ENCODE measurements around the gene TEN1.

TEN1 gene

DNA sequence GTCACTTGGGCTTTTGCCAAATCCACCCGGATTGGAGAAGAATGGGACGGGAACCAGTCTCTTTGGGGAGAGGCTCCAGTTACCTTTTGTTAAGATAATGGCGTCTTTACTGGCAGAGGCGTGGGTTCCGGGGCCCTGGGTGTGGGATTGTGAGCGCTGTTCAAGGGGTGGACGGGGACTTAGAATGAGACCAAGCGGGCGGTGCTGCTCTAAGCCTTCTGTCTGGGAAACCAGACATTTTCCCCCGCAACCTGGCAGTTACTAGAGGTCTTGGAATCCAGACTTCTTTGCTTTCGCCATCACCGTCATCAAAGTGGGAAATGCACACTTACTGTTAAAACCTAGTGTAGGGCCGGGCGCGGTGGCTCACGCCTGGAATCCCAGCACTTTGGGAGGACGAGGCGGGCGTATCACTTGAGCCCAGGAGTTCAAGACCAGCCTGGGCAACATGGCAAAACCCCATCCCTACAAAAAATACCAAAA lies 706 bp downstream of the TEN1 start:
- DNase-seq: peak; percentile 26

- DNase-seq: no peak
Measured at GRCh38 chr17:75980188-75981018, 1.4 kb downstream of the TEN1 start.

DNA sequence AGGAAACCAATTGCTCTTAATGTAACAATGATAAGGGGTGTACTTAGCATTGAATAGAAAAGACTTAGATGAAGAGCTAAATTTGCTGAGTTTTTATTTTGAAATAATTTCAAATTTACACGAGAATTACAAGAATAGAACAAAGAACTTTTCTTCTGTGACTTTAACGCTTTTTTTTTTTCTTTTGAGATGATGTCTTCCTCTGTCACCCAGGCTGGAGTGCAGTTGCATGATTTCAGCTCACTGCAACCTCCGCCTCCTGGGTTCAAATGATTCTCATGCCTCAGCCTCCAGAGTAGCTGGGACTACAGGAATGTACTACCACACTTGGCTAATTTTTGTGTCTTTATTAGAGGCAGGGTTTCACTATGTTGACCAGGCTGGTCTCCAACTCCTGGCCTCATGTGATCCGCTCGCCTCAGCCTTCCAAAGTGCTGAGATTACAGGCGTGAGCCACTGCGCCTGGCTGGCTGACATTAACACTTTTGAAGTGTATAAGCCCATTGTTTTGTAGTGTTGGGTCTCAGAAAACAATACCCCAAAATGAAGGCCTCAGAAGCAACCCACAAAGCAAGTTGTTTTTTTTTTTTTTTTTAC lies 2.1 kb downstream of the TEN1 start:
- DNase-seq: no peak

DNA sequence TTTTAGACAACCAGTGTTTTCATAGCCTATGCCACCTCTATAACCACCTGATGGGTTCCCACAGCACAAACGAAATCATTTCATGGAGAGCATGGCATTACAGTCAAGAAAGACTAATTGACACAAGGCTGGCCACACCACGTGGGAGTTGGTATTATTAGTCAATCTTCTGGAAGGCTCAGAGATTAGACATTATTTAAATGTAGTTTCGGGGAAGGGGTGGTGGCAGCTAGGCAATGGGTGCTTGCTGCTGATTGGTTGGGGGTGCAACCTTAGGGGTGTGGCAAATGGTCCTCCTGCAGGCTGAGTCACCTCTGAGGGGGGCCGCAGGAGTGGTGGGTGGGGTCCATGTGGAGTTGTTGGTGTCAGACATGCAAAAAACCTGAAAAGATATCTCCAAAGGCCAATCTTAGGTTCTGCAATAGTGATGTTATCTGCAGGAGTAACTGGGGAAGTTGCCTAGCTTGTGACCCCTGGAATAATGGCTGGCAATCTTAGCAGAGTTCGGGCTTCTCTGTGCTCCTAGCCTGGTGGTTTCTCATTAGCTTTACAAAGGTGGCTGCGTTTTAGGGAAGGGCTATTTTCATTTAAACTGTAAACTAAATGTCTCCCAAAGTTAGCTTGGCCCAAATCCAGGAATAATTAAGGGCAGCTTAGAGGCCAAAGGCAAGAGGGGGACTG lies 4.6 kb downstream of the TEN1 start:
- DNase-seq: no peak

DNA sequence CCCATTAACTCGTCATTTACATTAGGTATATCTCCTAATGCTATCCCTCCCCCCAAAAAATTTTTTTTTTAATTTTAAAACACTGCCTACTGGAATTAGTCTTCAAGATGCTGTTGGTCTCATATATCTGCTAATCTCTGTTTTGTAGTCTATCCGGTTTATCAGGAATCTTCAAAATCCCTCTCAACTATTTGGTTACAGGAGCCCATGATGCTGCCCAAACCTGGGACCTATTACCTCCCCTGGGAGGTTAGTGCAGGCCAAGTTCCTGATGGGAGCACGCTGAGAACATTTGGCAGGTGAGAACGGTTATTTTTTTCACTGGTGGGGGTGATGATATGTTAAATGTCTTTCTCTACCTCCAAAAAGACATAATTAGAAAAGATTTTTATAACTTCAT lies 6.9 kb downstream of the TEN1 start:
- no peak for DNase-seq

DNA sequence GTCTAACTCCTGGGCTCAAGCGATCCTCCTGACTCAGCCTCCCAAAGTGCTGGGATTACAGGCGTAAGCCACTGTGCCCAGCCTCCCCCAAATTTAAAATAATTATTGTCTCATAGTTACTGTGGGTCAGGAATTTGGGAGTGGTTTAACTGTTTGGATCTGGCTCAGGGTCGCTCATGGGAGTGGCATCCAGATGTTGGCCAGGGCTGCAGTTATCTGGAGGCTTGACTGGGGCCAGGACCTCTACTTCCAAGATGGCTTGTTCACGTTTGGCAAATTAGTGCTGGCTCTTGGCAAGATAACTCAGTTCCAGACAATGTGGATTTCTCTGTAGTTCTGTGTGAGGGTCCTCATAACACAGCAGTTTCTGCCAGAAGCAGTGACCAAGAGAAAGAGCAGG lies 8.0 kb downstream of the TEN1 start:
- DNase-seq: no peak

- DNase-seq: no peak
Measured at GRCh38 chr17:75991396-75991795, 12.4 kb downstream of the TEN1 start.

DNA sequence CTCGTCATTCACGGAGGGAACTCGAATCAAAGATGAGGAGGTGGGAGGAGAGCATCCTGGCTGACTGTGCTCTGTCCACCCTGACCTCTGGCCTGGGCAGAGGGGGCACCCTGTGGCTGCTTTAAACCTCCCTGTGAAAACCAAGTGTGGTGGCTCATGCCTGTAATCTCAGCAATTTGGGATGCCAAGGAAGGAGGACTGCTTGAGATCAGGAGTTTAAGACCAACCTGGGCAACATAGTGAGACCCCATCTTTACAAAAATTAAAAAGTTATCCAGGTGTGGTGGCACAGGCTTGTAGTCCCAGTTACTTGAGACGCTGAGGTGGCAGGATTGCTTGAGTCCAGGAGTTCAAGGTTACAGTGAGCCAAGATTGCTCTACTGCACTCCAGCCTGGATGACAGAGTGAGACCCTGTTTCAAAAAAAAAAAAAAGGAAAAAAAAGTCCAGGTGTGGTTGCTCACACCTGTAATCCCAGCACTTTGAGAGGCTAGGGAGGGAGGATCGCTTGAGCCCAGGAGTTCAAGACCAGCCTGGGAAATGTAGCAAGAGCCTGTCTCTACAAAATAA lies 15.8 kb downstream of the TEN1 start:
- no peak for DNase-seq

GRCh38 chr17:75995385-75995925 lies 16.4 kb downstream of the TEN1 start:
- no peak for DNase-seq

DNA sequence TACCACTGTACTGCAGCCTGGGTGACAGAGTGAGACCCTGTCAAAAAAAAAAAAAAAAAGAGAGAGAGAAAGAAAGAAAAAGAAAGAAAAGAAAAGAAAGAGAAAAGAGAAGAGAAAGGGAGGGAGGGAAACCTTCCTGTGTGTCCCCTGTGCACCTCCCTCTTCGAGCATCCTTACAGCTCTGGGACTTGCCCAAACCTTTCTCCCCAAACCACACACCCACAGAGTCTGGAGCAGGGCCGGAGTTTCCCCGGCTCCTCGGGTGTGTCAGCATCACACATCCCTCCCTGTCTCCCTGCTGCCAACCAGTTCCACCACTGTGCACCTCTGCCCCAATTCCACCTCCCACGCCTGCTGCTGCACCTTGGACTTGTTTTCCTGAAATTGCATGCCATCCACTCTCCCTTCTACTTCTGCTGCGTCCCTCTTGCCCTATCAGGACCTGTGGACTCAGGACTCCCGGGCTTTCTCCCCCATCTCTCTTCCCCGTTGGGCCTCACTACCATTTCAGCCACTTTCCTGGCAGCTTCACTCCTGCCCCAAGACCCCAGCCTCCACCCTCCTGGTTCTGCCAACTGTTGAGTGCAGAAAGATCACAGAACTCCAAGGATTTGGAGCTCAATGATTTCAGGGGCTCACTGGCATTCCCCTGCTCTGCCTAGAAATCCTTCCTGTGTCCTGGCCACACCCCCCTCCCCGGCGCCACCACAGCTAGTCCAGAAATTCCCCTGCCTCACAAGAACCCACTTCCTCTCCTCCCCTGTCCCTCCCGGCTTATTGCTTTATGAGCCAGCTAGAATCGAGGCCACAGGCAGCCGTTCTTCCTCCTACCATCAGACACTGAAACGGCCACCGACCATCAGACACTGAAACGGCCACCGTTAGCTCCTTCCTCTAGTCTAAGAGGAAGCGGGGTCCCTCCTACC lies 17.9 kb downstream of the TEN1 start:
- DNase-seq: no peak

DNA sequence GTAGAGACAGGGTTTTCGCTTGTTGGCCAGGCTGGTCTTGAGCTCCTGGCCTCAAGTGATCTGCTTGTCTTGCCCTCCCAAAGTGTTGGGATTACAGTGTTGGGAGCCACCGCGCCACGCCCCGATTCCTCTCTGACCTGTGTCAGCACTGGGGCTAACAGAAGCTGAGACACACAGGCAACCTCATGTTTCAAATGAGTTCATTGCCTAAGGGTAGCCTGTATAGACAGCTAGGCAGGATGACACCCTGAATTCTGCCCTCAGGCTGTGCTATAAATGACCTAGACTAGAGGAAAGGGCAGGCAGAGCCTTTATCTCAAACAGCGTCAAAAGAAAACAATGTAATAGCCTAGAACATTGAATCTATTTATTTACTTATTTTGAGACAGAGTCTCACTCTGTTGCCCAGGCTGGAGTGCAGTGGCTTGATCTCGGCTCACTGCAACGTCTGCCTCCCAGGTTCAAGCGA lies 19.3 kb downstream of the TEN1 start:
- no peak for DNase-seq

DNA sequence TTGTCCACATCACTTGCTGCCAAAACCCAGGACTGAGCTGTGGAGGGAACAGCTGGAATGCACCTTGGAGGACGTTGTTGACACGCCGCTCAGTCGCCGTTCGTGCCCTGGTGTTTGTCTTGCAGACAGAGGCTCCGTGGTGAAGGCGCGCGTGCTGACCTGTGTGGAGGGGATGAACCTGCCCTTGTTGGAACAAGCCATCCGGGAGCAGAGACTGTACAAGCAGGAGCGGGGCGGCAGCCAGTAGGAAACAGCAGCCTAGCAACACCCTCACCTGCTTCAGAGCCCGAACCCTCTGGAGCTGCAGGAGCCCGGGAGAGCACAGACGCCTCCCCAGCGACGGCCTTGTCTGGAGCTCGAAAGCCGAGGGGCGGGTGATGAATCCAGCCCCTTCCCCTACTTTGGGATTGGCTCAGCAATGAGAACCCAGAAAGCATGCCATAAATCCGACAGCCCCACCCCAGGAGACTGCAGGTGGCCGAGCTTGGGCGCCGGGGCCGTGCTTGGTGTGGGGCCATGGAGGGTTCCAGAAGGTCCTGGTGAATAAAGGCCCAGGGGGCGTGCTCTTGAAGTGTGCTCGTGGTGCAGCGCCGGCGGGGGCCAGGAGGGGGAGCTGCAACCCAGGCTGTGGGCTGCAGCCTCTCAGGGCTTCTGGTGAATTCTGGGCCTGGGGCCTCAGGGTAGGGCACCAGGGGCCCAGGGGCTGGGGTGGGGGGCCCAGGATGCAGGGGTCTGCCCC lies 21.1 kb downstream of the TEN1 start:
- peak; percentile 27 for DNase-seq

DNA sequence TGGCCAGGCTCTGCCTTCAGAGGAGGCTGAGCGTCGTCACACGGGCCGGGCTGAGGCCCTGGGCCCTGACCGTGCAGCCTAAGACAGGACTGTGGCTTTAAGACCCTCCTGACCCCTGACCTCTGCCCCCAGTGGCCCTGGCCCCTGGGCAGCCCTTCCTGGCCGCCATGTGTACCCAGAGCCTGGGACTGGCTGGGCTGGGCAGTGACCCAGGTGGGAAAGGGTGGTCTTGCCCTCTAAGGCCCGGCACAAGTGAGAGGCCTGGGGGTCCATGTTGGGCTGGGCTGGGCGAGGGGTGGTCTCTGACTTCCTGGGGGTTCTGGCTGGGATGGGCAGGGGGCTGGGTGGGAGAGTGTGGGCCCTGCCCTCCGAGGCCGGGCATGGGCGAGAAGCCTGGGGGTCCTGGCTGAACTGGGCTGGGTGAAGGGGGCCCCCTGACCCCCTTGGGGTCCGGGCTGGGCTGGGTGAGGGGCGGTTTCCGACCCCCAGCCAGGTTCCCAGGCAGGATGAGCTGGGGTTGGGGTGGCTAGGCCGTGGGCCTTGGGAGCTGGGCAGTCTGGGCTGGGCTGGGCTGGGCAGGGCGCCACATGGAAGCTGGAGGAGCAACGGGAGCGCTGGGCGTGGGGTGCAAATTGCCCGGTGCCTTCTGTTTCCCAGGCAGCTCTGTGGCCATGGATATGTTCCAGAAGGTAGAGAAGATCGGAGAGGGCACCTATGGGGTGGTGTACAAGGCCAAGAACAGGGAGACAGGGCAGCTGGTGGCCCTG lies 21.9 kb downstream of the TEN1 start, which contains the start of gene CDK3:
Gene CDK3, plus strand, starts transcription at position 101 of the 767 bp plus-strand sequence. Its CDS starts 571 bp downstream, at position 672.
- DNase-seq: no peak

GRCh38 chr17:76002100-76002499 lies 23.1 kb downstream of the TEN1 start:
- no peak for DNase-seq

DNA sequence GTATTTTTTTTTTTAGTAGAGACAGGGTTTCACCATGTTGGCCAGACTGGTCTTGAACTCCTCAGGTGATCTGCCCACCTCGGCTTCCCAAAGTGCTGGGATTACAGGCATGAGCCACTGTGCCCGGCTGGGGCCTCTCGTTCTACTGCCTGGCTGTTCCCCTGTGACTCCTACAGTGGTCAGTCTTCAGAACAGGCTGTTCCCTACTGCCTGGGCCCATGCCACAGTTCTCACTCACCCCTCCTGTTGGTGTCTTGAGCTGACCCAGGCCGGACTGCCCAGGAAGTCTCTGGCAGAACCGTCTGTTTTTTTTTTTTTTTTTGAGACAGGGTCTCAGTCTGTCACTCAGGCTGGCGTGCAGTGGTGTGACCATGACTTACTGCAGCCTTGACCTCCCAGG lies 24.9 kb downstream of the TEN1 start:
- DNase-seq: no peak

DNA sequence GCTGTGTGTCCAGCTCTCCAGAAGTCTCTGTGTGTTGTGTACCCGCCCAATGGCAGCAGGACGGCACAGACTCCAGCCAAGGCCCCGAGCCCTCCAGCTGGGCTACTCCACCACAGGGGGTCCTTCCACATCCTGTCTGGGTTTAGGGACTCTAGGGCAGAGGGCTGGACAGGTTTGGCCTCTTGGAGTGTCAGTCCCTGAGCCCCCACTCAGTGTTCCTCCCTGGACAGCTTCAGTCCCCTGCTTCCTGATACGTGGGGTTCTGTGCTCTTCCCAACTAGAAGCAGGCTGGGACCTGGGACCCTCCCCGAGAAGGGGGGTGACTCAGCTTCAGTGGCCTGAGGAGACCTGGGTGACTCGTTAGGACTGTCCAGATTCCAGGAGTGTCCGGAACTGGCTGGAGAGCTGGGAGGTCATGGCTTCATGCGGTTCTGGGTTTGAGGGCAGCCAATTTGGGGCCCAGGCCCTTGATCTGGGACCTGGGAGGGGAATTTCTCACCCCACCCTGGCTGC lies 25.8 kb downstream of the TEN1 start:
- no peak for DNase-seq

GRCh38 chr17:76005263-76006149 lies 26.5 kb downstream of the TEN1 start:
- DNase-seq: peak; percentile 58

GRCh38 chr17:76007131-76007849 lies 28.2 kb downstream of the TEN1 start:
- no peak for DNase-seq

DNA sequence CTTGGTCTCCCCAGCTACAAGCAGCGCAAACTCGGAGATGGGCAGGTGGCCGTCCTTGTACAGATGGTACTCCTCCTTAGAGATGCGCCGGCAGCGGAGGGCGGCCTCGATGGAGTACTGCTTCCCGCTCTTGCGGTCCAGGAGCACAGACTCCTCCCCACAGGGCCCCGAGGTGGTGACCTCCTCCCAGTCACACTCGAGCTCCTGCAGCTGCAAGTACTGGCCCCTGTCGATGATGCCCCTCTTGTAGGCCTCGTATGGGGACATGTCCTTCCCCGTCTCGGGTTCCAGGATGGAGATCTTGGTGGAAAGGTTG lies 28.8 kb downstream of the TEN1 start:
- no peak for DNase-seq
